Measurements from ENCODE around the gene ZER1. TPM values are rescaled to one million over a fixed set of nuclear protein-coding genes. Genes with fewer than 3 reads are reported as not detected.

ZER1 gene
- total and polyA plus RNA-seq, 2 of the 8 experiments (the other 6 are each of a cell fraction or from before 2014, with no cell fraction given): 20.5 to 26.6 TPM

GRCh38 chr9:128703616-128704355 lies 67.9 kb downstream of the ZER1 start (continued):
- TF ChIP-seq, protein P1, sequence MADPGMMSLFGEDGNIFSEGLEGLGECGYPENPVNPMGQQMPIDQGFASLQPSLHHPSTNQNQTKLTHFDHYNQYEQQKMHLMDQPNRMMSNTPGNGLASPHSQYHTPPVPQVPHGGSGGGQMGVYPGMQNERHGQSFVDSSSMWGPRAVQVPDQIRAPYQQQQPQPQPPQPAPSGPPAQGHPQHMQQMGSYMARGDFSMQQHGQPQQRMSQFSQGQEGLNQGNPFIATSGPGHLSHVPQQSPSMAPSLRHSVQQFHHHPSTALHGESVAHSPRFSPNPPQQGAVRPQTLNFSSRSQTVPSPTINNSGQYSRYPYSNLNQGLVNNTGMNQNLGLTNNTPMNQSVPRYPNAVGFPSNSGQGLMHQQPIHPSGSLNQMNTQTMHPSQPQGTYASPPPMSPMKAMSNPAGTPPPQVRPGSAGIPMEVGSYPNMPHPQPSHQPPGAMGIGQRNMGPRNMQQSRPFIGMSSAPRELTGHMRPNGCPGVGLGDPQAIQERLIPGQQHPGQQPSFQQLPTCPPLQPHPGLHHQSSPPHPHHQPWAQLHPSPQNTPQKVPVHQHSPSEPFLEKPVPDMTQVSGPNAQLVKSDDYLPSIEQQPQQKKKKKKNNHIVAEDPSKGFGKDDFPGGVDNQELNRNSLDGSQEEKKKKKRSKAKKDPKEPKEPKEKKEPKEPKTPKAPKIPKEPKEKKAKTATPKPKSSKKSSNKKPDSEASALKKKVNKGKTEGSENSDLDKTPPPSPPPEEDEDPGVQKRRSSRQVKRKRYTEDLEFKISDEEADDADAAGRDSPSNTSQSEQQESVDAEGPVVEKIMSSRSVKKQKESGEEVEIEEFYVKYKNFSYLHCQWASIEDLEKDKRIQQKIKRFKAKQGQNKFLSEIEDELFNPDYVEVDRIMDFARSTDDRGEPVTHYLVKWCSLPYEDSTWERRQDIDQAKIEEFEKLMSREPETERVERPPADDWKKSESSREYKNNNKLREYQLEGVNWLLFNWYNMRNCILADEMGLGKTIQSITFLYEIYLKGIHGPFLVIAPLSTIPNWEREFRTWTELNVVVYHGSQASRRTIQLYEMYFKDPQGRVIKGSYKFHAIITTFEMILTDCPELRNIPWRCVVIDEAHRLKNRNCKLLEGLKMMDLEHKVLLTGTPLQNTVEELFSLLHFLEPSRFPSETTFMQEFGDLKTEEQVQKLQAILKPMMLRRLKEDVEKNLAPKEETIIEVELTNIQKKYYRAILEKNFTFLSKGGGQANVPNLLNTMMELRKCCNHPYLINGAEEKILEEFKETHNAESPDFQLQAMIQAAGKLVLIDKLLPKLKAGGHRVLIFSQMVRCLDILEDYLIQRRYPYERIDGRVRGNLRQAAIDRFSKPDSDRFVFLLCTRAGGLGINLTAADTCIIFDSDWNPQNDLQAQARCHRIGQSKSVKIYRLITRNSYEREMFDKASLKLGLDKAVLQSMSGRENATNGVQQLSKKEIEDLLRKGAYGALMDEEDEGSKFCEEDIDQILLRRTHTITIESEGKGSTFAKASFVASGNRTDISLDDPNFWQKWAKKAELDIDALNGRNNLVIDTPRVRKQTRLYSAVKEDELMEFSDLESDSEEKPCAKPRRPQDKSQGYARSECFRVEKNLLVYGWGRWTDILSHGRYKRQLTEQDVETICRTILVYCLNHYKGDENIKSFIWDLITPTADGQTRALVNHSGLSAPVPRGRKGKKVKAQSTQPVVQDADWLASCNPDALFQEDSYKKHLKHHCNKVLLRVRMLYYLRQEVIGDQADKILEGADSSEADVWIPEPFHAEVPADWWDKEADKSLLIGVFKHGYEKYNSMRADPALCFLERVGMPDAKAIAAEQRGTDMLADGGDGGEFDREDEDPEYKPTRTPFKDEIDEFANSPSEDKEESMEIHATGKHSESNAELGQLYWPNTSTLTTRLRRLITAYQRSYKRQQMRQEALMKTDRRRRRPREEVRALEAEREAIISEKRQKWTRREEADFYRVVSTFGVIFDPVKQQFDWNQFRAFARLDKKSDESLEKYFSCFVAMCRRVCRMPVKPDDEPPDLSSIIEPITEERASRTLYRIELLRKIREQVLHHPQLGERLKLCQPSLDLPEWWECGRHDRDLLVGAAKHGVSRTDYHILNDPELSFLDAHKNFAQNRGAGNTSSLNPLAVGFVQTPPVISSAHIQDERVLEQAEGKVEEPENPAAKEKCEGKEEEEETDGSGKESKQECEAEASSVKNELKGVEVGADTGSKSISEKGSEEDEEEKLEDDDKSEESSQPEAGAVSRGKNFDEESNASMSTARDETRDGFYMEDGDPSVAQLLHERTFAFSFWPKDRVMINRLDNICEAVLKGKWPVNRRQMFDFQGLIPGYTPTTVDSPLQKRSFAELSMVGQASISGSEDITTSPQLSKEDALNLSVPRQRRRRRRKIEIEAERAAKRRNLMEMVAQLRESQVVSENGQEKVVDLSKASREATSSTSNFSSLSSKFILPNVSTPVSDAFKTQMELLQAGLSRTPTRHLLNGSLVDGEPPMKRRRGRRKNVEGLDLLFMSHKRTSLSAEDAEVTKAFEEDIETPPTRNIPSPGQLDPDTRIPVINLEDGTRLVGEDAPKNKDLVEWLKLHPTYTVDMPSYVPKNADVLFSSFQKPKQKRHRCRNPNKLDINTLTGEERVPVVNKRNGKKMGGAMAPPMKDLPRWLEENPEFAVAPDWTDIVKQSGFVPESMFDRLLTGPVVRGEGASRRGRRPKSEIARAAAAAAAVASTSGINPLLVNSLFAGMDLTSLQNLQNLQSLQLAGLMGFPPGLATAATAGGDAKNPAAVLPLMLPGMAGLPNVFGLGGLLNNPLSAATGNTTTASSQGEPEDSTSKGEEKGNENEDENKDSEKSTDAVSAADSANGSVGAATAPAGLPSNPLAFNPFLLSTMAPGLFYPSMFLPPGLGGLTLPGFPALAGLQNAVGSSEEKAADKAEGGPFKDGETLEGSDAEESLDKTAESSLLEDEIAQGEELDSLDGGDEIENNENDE (IDR thresholded peaks at IDR 0.05; ENCODE audit: insufficient replicate concordance, low read length): no peak
- TF ChIP-seq RFX5 (IDR thresholded peaks at IDR 0.05; ENCODE audit: borderline replicate concordance, low read depth, low read length): no peak
- TF ChIP-seq KDM5A (IDR thresholded peaks at IDR 0.05; ENCODE audit: low read length): no peak
- TF ChIP-seq JUND (IDR thresholded peaks at IDR 0.05; ENCODE audit: low read length): no peak
- no peak for TF ChIP-seq HDAC6 (IDR thresholded peaks at IDR 0.05; ENCODE audit: low read depth, low read length)
